K562 (cell line): ENCODE results near the gene TRIAP1.

ENCODE experiments used
- HNRNPH1 ChIP-seq: fragments of 200-400 bp; formaldehyde crosslinking; optimal IDR thresholded peaks from 2 replicates; pipeline ENCODE3; 2017; ENCODE audit warnings: low read depth, mild to moderate bottlenecking, low read length, moderate library complexity
- JUN ChIP-seq, 2 experiments: sonication (generic) in 1 of 2; formaldehyde crosslinking in 1 of 2; IDR thresholded peaks; 2 replicates each; pipeline versions ENCODE4 v1.6.1 to v1.8.0; 2012 to 2022; ENCODE audit warnings: borderline replicate concordance in 2 of 2, mild to moderate bottlenecking in 2 of 2, improper control_type of control experiment in 1 of 2, low read depth in 1 of 2, low read length in 1 of 2, missing genetic modification reagents in 1 of 2
- KDM4B ChIP-seq, 2 experiments: fragments of 450-650 bp in 1 of 2; sonication (generic) in 1 of 2; IDR thresholded peaks; 2 replicates each; pipeline ENCODE4 v1.6.1; 2016 to 2017; ENCODE audit warnings: borderline replicate concordance in 2 of 2, antibody characterized with exemption in 1 of 2, low read depth in 1 of 2, mild to moderate bottlenecking in 1 of 2
- MBD2 ChIP-seq: sonication (generic); IDR thresholded peaks from 2 replicates; pipeline ENCODE4 v1.6.1; 2016; ENCODE audit warnings: low read depth, borderline replicate concordance
- NR3C1 ChIP-seq: sonication (generic); formaldehyde crosslinking; IDR thresholded peaks from 2 replicates; pipeline ENCODE4 v1.8.1; 2022; ENCODE audit warnings: missing genetic modification reagents
- PPARD ChIP-seq: fragments of 250-450 bp; sonication (Bioruptor Pico); IDR thresholded peaks from 2 replicates; pipeline ENCODE4 v1.8.0; 2022; ENCODE audit warnings: inconsistent platforms, mild to moderate bottlenecking, moderate library complexity
- TF ChIP-seq, protein P1 (sequence below), 2 experiments: fragments of 450-650 bp; formaldehyde crosslinking in 1 of 2; IDR thresholded peaks; 2 replicates each; pipeline versions ENCODE4 v1.4.0 to v1.6.1; 2014 to 2020; ENCODE audit warnings: mild to moderate bottlenecking in 2 of 2, borderline replicate concordance in 1 of 2, low read depth in 1 of 2
- TF ChIP-seq, protein P2 (sequence below): fragments of 250-450 bp; sonication (Bioruptor Pico); IDR thresholded peaks from 2 replicates; pipeline ENCODE4 v1.6.1; 2021; ENCODE audit warnings: mild to moderate bottlenecking

DNA sequence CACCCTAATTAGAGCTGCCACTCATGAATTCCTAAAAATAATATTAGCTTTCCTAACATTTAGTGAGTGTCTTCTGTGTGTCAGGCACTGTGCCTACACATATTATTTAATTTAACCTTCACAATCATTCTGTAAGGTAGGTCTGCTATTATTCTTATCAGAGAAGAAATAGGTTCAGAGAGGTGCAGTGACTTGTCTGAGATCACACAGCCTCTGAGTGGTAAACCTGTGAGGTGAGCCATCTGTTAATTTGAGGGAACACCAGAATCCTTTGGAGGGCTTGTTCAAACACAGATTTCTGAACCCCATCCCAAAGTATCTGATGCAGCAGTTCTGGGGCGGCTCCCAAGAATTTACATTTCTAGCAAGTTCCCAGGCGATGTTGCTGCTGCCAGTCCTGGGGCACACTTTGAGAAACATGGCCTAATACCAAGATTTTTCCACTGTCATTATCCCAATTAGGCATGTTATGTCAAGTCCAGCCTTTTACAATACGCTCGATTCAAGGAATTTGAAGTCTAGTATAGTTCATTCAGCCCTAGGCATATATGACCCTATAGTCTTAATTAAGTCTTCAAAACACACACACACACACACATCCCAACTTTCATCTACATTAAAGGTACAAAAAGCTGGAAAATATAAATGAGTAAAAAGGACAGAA is 28.1 kb downstream of the TRIAP1 start:
- TF ChIP-seq, protein P1, sequence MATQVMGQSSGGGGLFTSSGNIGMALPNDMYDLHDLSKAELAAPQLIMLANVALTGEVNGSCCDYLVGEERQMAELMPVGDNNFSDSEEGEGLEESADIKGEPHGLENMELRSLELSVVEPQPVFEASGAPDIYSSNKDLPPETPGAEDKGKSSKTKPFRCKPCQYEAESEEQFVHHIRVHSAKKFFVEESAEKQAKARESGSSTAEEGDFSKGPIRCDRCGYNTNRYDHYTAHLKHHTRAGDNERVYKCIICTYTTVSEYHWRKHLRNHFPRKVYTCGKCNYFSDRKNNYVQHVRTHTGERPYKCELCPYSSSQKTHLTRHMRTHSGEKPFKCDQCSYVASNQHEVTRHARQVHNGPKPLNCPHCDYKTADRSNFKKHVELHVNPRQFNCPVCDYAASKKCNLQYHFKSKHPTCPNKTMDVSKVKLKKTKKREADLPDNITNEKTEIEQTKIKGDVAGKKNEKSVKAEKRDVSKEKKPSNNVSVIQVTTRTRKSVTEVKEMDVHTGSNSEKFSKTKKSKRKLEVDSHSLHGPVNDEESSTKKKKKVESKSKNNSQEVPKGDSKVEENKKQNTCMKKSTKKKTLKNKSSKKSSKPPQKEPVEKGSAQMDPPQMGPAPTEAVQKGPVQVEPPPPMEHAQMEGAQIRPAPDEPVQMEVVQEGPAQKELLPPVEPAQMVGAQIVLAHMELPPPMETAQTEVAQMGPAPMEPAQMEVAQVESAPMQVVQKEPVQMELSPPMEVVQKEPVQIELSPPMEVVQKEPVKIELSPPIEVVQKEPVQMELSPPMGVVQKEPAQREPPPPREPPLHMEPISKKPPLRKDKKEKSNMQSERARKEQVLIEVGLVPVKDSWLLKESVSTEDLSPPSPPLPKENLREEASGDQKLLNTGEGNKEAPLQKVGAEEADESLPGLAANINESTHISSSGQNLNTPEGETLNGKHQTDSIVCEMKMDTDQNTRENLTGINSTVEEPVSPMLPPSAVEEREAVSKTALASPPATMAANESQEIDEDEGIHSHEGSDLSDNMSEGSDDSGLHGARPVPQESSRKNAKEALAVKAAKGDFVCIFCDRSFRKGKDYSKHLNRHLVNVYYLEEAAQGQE (IDR thresholded peaks at IDR 0.05; ENCODE audit: borderline replicate concordance), result no peak
- TF ChIP-seq, protein P1 (CRISPR knock-in tag; IDR thresholded peaks at IDR 0.05; ENCODE audit: low read depth), result no peak
- TF ChIP-seq PPARD (no peak), JUN (IDR thresholded peaks at IDR 0.05; ENCODE audit: borderline replicate concordance, low read depth, low read length) (no peak), JUN (CRISPR knock-in tag; IDR thresholded peaks at IDR 0.05; ENCODE audit: borderline replicate concordance) (no peak), MBD2 (no peak), NR3C1 (CRISPR knock-in tag) (no peak), KDM4B (IDR thresholded peaks at IDR 0.05; ENCODE audit: borderline replicate concordance in 2 of 2, low read depth in 1 of 2) (no peak), HNRNPH1 (no peak)
- TF ChIP-seq, protein P2, sequence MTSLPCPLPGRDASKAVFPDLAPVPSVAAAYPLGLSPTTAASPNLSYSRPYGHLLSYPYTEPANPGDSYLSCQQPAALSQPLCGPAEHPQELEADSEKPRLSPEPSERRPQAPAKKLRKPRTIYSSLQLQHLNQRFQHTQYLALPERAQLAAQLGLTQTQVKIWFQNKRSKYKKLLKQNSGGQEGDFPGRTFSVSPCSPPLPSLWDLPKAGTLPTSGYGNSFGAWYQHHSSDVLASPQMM (CRISPR knock-in tag), result no peak
